Breast epithelium (tissue), 3 donors: Measurements from ENCODE around the gene UQCRHL.

Source experiments
- CTCF ChIP-seq, 3 donors: fragments of 450-650 bp; IDR thresholded peaks; one replicate each; pipeline ENCODE4 v1.5.1; 2016 to 2017; ENCODE audit warnings: antibody characterized with exemption in 3 of 3, mild to moderate bottlenecking in 3 of 3, moderate library complexity in 3 of 3
- POLR2A ChIP-seq: fragments of 450-650 bp; IDR thresholded peaks from one replicate; pipeline ENCODE4 v1.6.1; 2016; ENCODE audit warnings: antibody characterized with exemption, mild to moderate bottlenecking, moderate library complexity
- POLR2AphosphoS5 ChIP-seq, 3 donors: sonication (generic); formaldehyde crosslinking; IDR thresholded peaks; one replicate each; pipeline ENCODE4 v1.6.1; 2017; ENCODE audit warnings: antibody characterized with exemption in 3 of 3

- TF ChIP-seq CTCF (IDR thresholded peaks at IDR 0.05) (no peak), POLR2A (no peak), POLR2AphosphoS5 (IDR thresholded peaks at IDR 0.05) (no peak)
These were observed 11.4 kb downstream of the UQCRHL start for GRCh38 chr1:15796086-15796462.
